ENCODE results near the gene TMCO2.

DNA sequence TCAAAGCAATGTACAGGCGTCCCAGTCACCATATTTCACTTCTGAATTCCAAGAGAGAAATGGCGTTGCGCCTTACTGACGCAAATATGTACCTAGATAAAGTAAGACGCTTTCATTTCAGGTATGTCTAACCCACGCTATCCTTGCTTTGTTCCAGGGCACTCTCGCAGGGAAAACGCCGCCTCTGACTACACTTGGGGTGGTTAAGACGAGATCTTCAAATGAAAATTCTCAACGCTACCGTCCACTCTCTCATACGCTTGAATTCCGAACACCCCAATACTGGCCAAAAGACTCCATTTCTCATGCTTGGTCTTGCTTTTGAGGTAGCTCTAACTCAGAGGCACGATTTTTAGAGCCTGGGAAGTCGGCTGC is 9.6 kb downstream of the TMCO2 start:
- TF ChIP-seq, protein P1, sequence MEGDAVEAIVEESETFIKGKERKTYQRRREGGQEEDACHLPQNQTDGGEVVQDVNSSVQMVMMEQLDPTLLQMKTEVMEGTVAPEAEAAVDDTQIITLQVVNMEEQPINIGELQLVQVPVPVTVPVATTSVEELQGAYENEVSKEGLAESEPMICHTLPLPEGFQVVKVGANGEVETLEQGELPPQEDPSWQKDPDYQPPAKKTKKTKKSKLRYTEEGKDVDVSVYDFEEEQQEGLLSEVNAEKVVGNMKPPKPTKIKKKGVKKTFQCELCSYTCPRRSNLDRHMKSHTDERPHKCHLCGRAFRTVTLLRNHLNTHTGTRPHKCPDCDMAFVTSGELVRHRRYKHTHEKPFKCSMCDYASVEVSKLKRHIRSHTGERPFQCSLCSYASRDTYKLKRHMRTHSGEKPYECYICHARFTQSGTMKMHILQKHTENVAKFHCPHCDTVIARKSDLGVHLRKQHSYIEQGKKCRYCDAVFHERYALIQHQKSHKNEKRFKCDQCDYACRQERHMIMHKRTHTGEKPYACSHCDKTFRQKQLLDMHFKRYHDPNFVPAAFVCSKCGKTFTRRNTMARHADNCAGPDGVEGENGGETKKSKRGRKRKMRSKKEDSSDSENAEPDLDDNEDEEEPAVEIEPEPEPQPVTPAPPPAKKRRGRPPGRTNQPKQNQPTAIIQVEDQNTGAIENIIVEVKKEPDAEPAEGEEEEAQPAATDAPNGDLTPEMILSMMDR (IDR thresholded peaks at IDR 0.05; ENCODE audit: low read depth, low read length): no peak
- TF ChIP-seq EZH2phosphoT487 (IDR thresholded peaks at IDR 0.05; ENCODE audit: low read depth): no peak

All from OCI-LY3 (cell line).